ENCODE data around the gene POLR2J2.
"Not testable (repeated sequence)": the region's sequence is repeated elsewhere in the genome, so short reads cannot be mapped to it uniquely, and the experiment has no call there.

Gene POLR2J2

DNA sequence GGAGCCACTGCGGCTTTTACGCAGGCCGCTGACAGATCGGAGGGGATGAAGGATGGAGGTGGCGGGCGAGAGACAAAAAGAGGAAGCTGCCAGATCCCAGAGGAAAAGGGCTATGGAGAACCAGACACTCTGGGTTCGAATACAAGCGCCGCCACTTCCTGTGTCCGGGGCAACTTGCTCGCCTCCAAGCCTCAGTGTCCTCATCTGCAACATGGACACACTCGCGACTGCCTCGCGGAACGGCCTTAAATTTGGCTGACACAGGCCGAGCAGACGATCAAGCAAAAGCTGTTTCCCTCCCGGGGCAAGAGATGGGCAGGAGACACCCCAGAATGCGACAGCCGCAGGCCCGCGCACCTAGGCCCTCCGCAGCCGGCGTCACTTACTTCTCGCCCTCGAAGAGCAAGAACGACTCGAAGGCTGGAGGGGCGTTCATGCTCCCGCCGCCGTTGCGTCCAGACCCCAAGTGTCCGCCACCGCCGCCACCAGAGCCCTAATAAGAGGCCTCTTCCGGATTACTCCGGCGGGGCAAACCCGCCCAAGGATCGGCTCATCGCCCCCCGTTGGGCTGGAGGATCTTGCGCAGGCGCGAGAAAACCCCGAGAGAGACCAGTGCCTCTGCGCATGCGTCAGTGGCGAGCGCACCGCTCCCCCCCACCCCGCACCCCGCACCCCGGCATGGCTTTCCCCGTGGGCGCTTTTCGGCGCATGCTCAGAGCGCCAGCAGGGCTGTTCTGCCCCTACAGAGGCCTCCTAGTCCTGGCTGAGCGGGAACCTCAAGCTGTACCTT lies at the start of gene POLR2J2:
Gene POLR2J2, minus strand, starts transcription at position 498 of the 790 bp plus-strand sequence. Its CDS starts 62 bp downstream, at position 436.
- DNase-seq (ENCODE audit: low spot score) = not testable (repeated sequence)

DNA sequence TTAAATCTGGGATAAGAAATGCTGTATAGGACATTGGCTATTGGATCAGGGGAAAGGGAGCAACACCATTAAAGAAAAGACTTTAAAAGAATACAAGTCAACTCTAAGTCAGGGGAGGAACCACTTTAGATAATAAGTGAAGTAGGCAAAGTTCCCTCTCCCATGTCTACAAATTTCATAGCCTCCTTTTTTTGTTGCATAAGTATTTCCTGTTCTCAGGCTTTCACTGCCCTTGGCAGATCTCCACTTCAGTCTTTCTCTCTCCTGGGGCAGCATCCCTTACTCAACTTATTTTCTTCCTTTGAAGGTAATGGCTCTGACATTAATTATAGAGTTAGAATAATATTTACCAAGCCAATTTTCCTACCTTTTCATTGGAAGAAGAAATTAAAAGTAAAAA lies 47.0 kb upstream of the POLR2J2 start:
- not testable (repeated sequence) for DNase-seq (ENCODE audit: low spot score)

DNA sequence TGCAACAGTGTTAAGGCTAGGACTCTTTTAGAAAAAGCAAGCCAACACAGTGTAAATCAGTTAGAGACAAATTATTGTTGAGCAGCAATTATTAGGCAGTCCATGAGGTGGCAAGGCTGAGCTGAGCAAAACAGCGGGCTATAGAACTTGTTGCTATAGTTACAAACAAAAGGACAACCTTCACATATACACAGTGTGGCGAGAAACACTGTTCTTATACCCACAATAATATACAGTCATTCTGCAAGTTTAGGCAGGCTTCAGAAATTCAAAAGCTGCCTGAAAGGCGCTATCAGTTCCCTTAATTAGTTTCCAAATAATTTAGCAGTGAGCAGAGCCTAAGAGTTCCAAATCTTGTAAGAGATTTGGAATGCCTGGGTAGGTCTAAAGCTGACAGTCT lies 44.3 kb upstream of the POLR2J2 start:
- DNase-seq (ENCODE audit: low spot score) = not testable (repeated sequence)

GRCh38 chr7:102714774-102715522 lies 43.5 kb upstream of the POLR2J2 start:
- DNase-seq (ENCODE audit: low spot score) = not testable (repeated sequence)

DNA sequence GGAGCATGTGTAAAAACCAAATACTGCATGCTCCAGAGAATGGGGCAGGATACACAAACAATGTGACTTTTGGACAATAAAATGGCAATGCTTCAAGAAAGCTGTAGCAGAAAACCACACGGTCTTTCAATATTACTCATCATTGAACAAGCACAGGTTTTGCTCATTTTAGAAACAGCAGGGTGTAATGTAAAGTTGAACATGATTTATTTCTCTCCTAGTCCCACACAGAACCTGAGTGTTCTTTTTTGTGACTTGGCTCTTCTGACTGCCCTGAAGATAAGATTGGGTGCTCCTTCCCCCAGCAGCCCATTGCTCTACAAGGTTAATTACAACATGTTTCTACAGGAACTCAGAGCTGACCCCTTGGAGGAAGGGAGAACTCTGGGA lies 42.2 kb upstream of the POLR2J2 start:
- not testable (repeated sequence) for DNase-seq (ENCODE audit: low spot score)

DNA sequence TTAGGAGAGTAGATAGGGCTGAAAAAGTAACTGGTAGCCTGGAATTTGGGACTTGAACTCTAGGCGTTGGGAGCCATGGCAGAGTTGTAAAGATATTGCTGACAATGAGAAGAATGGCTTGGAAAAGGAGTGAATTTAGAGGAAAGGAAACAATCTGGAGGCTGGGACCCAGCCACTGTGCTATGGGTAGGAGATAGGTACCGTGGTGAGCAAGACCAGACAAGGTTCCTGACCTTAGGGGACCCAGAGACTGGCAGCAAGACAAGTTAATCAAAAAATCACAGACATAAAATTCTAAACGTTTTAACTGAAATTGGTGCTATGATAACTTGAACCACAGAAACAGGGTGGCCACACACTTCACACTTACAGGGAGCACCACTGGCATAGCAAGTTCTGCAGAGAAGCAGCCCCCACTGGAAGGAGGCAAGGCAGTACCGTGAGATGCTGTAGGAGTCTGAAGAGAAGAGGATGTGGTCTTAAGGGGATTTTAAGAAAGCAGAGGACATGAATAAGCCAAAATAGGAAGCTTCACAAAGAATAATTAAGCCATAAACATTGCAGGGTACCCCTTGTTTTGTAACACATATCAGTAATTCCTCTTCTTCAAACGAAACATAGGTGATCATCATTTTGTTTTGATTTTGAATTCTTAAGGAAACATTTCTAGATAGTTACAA lies 41.7 kb upstream of the POLR2J2 start:
- peak; percentile 0 for DNase-seq (ENCODE audit: low spot score)

- DNase-seq (ENCODE audit: low spot score) = not testable (repeated sequence)
Observed at GRCh38 chr7:102698962-102699750, 27.7 kb upstream of the POLR2J2 start.

GRCh38 chr7:102697642-102698512 lies 26.4 kb upstream of the POLR2J2 start:
- not testable (repeated sequence) for DNase-seq (ENCODE audit: low spot score)

DNA sequence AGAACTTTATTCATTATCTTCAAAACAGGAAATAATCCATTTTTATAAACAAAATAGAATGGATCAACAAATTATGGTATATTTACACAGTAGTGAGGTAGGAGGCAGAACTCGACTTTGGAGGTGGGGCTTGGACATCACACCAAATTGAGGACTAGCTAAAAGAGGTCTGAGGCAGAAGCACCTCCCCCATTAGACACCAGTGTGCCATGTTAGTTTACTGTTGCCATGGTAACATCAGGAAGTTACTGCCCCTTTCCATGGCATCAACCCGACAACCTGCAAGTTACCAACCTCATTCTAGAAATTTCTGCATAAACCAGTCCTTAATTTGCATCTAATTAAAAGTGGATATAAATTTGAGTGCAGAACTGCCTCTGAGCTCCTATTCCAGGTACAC lies 24.5 kb upstream of the POLR2J2 start:
- not testable (repeated sequence) for DNase-seq (ENCODE audit: low spot score)

DNA sequence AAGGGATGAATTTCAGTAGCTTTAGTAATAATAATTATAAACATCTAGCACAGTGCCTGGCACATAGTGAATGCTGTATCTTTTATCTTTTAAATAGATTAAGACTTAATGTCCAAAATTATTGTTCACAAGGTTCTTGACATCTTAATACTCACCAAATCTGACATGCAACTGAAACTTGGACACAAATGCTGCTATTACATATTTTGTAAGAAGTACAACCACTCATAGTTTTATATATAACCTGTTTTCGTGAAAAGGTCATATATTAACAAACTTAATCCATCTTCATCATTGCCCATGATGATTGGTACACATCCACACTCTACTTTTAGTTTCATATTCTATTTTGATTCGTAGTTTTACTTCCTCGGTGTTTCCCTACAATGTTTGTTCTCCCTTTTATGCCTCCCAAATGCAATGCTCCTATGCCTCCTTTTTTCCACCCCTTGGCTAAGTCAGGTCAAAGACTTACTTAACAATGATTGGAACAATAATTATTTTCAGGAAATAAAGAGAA lies 23.6 kb upstream of the POLR2J2 start:
- DNase-seq (ENCODE audit: low spot score) = not testable (repeated sequence)

- not testable (repeated sequence) for DNase-seq (ENCODE audit: low spot score)
Observed at GRCh38 chr7:102694008-102694407, 22.5 kb upstream of the POLR2J2 start.

DNA sequence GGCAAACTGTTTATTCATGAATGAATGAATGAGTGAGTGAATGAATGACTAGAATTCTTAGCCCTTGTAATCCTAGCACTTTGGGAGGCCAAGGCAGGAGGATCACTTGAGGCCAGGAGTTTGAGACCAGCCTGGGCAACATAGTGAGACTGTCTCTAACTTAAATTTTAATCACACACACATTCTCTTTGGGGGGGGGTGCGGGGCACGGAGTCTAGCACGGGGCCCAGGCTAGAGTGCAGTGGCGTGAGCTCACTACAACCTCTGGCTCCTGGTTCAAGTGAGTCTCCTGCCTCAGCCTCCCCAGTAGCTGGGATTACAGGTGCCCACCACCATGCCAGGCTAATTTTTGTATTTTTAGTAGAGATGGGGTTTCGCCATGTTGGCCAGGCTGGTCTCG lies 19.1 kb upstream of the POLR2J2 start:
- not testable (repeated sequence) for DNase-seq (ENCODE audit: low spot score)

DNA sequence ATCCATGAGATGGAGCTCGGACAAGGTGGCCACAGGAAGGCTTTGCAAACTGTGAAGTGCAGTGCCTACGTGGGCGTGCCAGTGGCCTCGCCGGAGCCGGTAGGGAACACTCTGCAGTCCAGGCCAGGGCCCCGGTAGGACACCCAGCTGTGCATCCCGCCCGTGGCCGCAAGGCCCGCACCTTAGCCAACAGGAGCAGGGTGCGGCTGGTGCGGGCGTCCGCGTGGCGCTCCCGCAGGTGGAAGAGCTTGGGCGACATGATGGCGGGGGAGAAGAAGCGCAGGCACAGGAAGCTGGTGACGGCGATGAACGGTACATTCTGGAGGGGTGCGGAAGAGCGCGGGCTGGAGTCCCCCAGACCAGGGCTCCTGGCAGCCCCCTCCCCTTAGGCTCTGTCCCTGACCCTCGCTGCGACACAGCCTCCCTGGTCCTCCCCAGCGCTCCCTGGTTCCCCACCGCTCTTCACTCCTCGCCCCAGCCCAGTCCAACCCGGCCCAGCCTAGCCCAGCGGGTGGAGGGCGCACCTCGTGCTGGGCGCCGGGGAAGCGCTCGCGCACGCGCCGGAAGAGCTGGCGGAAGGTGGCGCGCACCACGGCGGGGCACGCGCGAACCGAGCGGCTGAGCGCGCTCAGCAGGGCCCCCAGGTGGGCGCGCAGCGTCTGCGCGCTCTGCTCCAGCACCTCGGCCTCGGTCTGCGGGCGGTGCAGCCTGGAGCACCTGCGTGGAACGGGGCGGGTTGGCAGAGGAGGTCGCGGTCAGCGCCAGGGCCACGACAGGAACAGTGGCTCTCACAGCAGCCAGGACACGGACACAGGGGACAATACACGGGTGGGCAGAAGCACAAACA lies 18.2 kb upstream of the POLR2J2 start:
- not testable (repeated sequence) for DNase-seq (ENCODE audit: low spot score)

DNA sequence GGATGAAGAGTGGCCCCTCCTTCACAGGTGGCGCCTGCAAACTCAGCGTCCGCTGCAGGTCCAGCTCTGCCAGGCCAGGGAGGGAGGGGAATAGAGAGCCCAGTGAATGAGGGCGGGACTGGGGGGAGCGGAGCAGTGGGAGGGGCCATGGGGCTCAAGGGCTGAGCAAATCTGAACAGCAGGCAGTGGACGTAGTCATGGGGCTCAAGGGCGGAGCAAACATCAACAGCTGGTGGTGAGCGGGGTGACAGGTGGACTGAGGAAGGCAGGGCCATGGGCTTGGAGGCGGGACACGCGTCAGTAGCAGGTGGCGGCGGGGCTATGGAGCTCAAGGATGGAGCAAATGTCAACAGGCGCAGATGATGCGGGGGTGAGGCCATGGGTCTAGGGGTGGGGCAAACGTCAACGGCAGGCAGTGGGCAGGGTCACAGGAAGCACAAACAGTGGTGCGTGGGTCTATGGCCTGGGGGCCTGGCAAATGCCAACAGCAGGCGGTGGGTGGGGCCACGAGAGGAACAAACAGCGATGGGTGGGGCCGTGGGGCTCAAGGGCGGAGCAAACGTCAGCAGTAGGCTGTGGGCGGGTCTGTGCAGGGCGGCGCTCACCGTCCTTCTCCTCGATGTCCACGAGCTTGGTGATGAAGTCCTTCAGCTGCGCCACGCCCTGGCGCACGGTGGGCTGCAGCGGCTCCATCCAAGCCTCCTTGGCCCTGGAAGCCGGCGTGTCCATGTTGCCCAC lies 17.0 kb upstream of the POLR2J2 start:
- DNase-seq (ENCODE audit: low spot score) = not testable (repeated sequence)

DNA sequence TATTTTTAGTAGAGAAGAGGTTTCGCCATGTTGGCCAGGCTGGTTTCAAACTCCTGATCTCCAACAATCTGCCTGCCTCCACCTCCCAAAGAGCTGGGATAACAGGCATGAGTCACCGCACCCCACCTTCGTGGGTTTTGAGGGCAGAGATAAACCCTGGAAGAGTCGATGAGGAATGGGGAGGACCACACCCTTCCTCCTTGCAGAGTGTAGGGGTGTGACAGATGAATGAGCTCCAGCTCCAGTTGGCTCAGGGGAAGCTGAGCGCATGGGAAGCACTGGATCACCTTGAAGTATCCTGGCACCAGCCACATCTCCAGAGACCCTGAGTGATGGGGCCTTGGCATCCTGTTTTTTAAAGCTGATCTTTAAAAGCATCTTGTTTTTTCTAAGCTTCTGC lies 11.1 kb upstream of the POLR2J2 start:
- not testable (repeated sequence) for DNase-seq (ENCODE audit: low spot score)

DNA sequence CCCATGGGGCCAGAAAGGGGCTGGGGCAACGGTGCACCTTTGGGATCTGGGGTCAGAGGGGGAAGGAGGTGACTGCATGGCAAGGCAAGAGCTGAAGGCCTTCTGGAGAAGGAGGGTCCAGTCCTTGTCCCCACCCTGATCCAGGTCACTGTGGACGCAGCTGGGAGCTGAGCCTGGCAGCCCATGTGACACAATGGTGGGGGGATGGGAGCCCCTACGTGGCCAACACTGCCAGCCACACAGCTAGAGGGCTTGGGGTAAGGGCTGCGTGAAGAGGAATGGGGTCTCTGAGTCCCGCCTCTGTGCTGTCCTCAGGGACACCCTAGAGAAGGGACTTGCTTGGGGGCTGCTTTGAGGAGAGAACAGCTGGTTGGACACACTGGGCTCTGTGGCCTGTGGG lies 9.3 kb upstream of the POLR2J2 start:
- DNase-seq (ENCODE audit: low spot score) = not testable (repeated sequence)

DNA sequence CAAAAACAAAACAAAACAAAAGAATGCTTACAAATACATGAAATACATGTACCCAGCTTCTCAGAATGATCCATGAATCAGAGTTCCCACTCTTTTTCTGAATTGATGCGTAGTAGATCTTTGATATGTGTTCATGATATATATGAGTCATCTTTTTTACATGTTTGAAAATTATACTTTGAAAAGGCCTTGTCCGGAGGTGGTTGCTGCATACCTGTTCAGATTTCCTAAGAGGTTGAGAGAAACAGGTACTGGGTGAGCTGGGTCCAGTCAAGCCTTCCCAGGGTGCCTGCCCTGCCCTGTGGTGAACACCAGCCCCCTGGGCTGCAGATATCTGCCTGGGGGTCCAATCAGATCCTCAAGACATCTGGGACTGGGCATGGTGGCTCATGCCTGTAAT lies 4.1 kb upstream of the POLR2J2 start:
- DNase-seq (ENCODE audit: low spot score) = not testable (repeated sequence)

DNA sequence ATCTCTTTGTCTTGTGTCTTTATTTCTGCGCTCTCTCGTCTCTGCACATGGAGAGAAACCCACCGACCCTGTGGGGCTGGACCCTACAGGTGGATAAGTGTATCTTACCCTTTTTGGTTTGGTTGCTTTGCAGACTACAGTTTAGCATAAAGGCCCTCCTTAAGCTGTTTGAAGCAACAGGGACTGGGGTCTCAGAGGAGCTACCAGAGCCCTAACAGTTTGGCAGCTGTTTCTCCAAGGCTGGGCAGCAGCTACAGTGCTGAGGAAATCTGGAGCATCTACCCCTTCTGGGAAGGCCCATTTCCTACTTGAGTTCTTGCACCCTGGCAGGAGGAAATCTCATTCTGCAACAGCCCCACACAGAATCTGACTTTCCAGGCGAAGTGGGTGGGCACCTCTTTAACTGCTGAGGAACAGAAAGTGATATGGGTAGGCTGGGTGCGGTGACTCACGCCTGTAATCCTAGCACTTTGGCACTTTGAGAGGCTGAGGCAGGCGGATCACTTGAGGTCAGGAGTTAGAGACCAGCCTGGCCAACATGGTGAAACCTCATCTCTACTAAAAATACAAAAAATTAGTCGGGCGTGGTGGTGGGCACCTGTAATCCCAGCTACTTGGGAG lies 2.1 kb upstream of the POLR2J2 start:
- DNase-seq (ENCODE audit: low spot score) = not testable (repeated sequence)
